ENCODE results near the gene PREB. TPM values are rescaled to one million over a fixed set of nuclear protein-coding genes. Genes with fewer than 3 reads are reported as not detected.
A peak's percentile ranks its signal among the peaks of the same experiment; 100 is the strongest.

PREB gene
- total and polyA plus RNA-seq, 8 donors: 14.2 to 107 (median 41.0) TPM

- DNase-seq: no peak
- H3K9me3 ChIP-seq: no peaks in the 10 kb centered on the region
- intact Hi-C loops (cut with DNase I; ENCODE audit: low total_unique reads): no loop called here
Observed at GRCh38 chr2:27133195-27133875, 1.1 kb downstream of the PREB start.

GRCh38 chr2:27131429-27131828, 3.0 kb downstream of the PREB start:
- Histone ChIP-seq H3K27me3 (no peaks in the 10 kb centered on the region), H3K4me3 (no peak overlapping the region), H3K36me3 (peaks cover 30 to 43% (median 37%) of the 10 kb centered on the region in 4 donors), H3K9me3 (no peaks in the 10 kb centered on the region), H3K27ac (no peak overlapping the region), H3K4me1 (peaks cover 10 to 25% (median 20%) of the 10 kb centered on the region in 4 donors)
- TF ChIP-seq EP300 (IDR thresholded peaks at IDR 0.05) (no peak), POLR2A (IDR thresholded peaks at IDR 0.05) (no peak), CTCF (IDR thresholded peaks at IDR 0.05) (no peak), POLR2AphosphoS5 (IDR thresholded peaks at IDR 0.05) (no peak)
- WGBS, 5 donors: 86 to 88% (median 88%) methylated on average over 8 to 11 of the region's 11 CpGs
- no peak for DNase-seq
- intact Hi-C loops (cut with DNase I; ENCODE audit: low total_unique reads): no loop called here

More at GRCh38 chr2:27133195-27133875, 1.1 kb downstream of the PREB start:
- H3K27me3 ChIP-seq: no peaks in the 10 kb centered on the region
- H3K27ac ChIP-seq: peak overlapping the region in 4 of 5 donors; percentile 86 to 95 (median 92)
- TF ChIP-seq POLR2AphosphoS5 (IDR thresholded peaks at IDR 0.05) (no peak), POLR2A (IDR thresholded peaks at IDR 0.05) (no peak), CTCF (IDR thresholded peaks at IDR 0.05) (no peak), EP300 (IDR thresholded peaks at IDR 0.05) (no peak)
- H3K4me3 ChIP-seq: peak overlapping the region; percentile 64 to 100 (median 88)
- 27 to 36% (median 34%) methylated on average over 14 of the region's 14 CpGs for WGBS, 5 donors
- H3K36me3 ChIP-seq: peaks cover 30 to 43% (median 37%) of the 10 kb centered on the region in 4 donors
- peaks cover 10 to 25% (median 20%) of the 10 kb centered on the region in 4 donors for H3K4me1 ChIP-seq

GRCh38 chr2:27130396-27130795, 4.0 kb downstream of the PREB start:
- no peak for DNase-seq
- no peaks in the 10 kb centered on the region for H3K9me3 ChIP-seq
- no peak for TF ChIP-seq POLR2AphosphoS5 (IDR thresholded peaks at IDR 0.05)
- no peak for TF ChIP-seq EP300 (IDR thresholded peaks at IDR 0.05)
- TF ChIP-seq CTCF (IDR thresholded peaks at IDR 0.05): no peak
- TF ChIP-seq POLR2A (IDR thresholded peaks at IDR 0.05): no peak
- H3K4me3 ChIP-seq: no peak overlapping the region
- no peaks in the 10 kb centered on the region for H3K27me3 ChIP-seq
- intact Hi-C loops (cut with DNase I; ENCODE audit: low total_unique reads): no loop called here
- no peak overlapping the region for H3K27ac ChIP-seq
- H3K4me1 ChIP-seq: peaks cover 10 to 25% (median 20%) of the 10 kb centered on the region in 4 donors
- 89 to 96% (median 92%) methylated on average over 10 of the region's 10 CpGs for WGBS, 5 donors
- H3K36me3 ChIP-seq: peaks cover 30 to 43% (median 37%) of the 10 kb centered on the region in 4 donors

- no peak overlapping the region for H3K4me3 ChIP-seq
- H3K36me3 ChIP-seq: peaks cover 30 to 43% (median 37%) of the 10 kb centered on the region in 4 donors
- no peaks in the 10 kb centered on the region for H3K9me3 ChIP-seq
- TF ChIP-seq CTCF (IDR thresholded peaks at IDR 0.05) (no peak), POLR2AphosphoS5 (IDR thresholded peaks at IDR 0.05) (no peak)
- WGBS, 5 donors: 63 to 76% (median 74%) methylated on average over 11 of the region's 11 CpGs
- no peak overlapping the region for H3K27ac ChIP-seq
- H3K27me3 ChIP-seq: no peaks in the 10 kb centered on the region
- DNase-seq: no peak
- H3K4me1 ChIP-seq: peaks cover 12 to 23% (median 23%) of the 10 kb centered on the region in 4 donors
- intact Hi-C loops (cut with DNase I; ENCODE audit: low total_unique reads): no loop called here
Observed at GRCh38 chr2:27128668-27129571, 5.5 kb downstream of the PREB start.

Measured in stomach (tissue), 9 donors.